ENCODE measurements around the gene GFRA3.

GFRA3 gene

GRCh38 chr5:138238034-138238433, 36.4 kb downstream of the GFRA3 start:
- Histone ChIP-seq H3K4me3 (no peak overlapping the region), H3K27ac (no peak overlapping the region)
- TF ChIP-seq CTCF (IDR thresholded peaks at IDR 0.05), result no peak
- no peak for DNase-seq (ENCODE audit: low spot score)

- Histone ChIP-seq H3K27ac (no peak overlapping the region), H3K4me3 (no peak overlapping the region)
- TF ChIP-seq CTCF (IDR thresholded peaks at IDR 0.05), result no peak
- no peak for DNase-seq (ENCODE audit: low spot score)
These were observed 39.8 kb downstream of the GFRA3 start for GRCh38 chr5:138234651-138235050.

GRCh38 chr5:138233280-138233679, 41.1 kb downstream of the GFRA3 start:
- no peak for DNase-seq (ENCODE audit: low spot score)
- no peak overlapping the region for H3K27ac ChIP-seq
- H3K4me3 ChIP-seq, result no peak overlapping the region
- no peak for TF ChIP-seq CTCF (IDR thresholded peaks at IDR 0.05)

- no peak overlapping the region for H3K4me3 ChIP-seq
- no peak overlapping the region for H3K27ac ChIP-seq
- TF ChIP-seq CTCF (IDR thresholded peaks at IDR 0.05), result no peak
- no peak for DNase-seq (ENCODE audit: low spot score)
These were observed 43.3 kb downstream of the GFRA3 start for GRCh38 chr5:138230981-138231589.

DNA sequence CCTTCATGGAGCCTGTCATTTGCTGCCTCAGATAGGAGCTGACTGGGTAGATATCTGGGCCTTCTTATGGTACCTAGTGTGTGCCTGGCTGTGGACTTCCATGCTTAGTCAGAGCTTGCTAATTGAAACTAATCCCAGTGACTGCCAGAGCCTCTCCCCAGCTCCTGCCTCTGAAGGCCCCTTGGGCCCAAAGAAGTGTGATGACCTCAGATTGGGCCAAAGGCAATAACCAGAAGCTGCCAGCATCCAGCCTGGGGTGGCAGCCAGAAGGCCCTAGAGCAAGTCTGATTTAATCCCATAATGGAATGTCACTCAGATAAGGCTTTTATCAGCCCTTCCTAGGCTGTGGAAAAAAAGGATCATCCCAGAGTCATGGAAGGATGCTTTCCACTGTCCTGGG, 44.2 kb downstream of the GFRA3 start:
- no peak for TF ChIP-seq CTCF (IDR thresholded peaks at IDR 0.05)
- Histone ChIP-seq H3K4me3 (no peak overlapping the region), H3K27ac (no peak overlapping the region)
- DNase-seq (ENCODE audit: low spot score), result no peak

DNA sequence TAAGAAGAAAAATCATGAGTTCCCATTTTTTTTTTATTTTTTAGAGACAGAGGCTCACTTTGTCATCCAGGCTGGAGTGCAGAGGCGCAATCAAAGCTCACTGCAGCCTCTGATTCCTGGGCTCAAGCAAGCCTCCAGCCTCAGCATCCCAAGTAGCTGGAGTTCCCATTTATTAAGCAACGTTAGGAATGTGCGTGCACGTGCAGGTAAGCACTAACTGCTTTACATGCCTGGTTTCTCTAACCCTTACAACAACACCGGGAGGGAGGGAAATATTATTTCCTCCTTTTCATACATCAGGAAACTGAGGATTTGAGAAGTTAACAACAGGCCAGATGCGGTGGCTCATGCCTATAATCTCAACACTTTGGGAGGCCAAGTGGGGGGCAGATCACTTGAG, 45.0 kb downstream of the GFRA3 start:
- no peak overlapping the region for H3K27ac ChIP-seq
- no peak for DNase-seq (ENCODE audit: low spot score)
- H3K4me3 ChIP-seq, result no peak overlapping the region
- no peak for TF ChIP-seq CTCF (IDR thresholded peaks at IDR 0.05)

DNA sequence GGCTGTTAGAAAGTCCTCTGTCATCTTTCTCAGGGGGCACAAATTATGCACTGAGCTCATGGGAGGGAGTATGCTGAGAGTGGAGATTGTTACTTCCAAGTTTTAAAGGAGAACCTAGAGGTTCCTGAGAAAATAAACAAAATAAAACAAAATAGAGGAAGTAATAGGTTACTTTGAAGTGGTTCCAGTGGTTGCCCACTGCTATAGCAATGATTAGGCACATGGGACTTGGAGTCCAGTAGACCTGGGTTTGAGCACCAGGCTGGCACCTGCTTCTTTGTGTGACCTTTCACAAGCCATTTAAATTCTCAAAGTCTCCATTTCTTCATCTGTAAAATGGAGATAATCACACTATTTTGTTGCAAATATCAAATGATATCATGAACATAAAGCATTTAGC, 47.5 kb downstream of the GFRA3 start:
- H3K4me3 ChIP-seq, result no peak overlapping the region
- no peak for TF ChIP-seq CTCF (IDR thresholded peaks at IDR 0.05)
- DNase-seq (ENCODE audit: low spot score), result no peak
- no peak overlapping the region for H3K27ac ChIP-seq

Measured in coronary artery (tissue), 2 donors.